PC-9 (cell line): ENCODE data around the gene MTUS2.

ENCODE experiments used
- EZH2 ChIP-seq: fragments of 200-600 bp; sonication (generic); IDR thresholded peaks from 2 replicates; pipeline ENCODE4 v1.8.0; 2017; ENCODE audit warnings: antibody characterized with exemption, low read depth
- TF ChIP-seq, protein P1 (sequence below): fragments of 200-600 bp; sonication (generic); conservative IDR thresholded peaks from 2 replicates; pipeline ENCODE4 v1.6.1; 2017; ENCODE audit warnings: mixed run types, antibody characterized with exemption, mild to moderate bottlenecking, moderate library complexity

DNA sequence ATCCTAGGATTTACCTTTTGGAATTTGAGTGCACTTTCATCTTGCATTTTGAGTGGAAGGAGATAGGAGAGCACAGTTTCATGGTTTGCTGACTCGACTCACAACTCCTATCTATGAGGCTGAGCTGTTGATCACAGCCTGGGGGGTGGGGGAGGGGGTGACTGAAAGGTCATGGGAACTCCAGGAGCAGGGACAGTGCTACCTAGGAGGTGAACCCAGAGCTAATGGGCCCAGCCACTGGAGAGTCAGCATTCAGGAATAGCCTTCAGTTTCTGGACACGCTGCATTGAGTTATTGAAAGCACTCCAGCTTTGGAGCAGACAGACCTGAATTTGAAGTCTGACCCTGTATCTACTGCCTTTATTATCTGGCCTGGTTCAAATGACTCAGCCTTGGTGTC is 435.4 kb downstream of the MTUS2 start:
- TF ChIP-seq, protein P1, sequence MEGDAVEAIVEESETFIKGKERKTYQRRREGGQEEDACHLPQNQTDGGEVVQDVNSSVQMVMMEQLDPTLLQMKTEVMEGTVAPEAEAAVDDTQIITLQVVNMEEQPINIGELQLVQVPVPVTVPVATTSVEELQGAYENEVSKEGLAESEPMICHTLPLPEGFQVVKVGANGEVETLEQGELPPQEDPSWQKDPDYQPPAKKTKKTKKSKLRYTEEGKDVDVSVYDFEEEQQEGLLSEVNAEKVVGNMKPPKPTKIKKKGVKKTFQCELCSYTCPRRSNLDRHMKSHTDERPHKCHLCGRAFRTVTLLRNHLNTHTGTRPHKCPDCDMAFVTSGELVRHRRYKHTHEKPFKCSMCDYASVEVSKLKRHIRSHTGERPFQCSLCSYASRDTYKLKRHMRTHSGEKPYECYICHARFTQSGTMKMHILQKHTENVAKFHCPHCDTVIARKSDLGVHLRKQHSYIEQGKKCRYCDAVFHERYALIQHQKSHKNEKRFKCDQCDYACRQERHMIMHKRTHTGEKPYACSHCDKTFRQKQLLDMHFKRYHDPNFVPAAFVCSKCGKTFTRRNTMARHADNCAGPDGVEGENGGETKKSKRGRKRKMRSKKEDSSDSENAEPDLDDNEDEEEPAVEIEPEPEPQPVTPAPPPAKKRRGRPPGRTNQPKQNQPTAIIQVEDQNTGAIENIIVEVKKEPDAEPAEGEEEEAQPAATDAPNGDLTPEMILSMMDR, result no peak
- no peak for TF ChIP-seq EZH2
